Measurements from ENCODE around the gene HABP2. TPM values are rescaled to one million over a fixed set of nuclear protein-coding genes. Genes with fewer than 3 reads are reported as not detected.

The HABP2 gene
- under 0.01 TPM in 1 of 2 replicates, not detected in the other for total RNA-seq

DNA sequence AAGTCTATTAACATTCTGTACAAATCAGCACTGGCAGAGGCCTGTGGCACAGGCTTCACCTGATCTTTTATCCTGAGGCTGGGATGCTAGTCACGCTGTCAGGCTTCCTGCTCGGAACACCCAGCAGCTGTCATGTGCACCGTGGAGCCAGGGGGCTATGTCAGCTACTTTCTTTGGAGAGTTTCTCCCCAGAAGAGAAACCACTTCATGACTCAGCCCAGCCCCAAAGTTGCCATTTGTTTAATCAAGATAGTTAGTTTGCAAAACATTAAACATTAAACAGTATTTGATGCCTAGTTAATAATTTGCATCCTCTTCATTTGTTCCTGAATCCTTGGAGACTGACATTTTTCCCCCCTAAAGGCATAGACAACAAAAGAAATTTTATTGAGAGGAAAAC lies at the start of gene HABP2:
TSS of gene HABP2 (plus strand) at position 353 of the 400 bp plus-strand sequence. CDS start 69 bp downstream, outside the sequence.
- DNase-seq (ENCODE audit: low read depth in 2 of 2) = peak; percentile 12 to 31

DNA sequence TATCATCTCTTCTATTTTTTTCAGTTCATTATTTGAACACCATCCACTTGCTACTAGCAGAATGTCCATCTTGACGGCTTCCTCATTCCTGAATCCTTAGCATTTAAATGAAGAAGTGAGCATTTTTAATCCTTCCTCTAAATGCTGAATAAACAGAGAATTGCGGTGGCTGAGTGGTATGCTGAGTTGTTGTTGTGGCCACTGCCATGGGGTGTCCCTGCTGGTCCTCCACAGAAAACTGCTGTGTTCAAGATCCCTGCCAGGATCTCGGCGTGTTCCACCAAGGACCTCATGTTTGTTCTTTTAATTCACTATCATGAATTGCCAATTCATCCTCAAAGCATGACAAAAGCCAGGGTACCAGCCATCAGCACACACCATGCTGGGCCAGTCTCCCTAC lies 48.9 kb upstream of the HABP2 start:
- no peak for DNase-seq (ENCODE audit: low read depth in 2 of 2)

DNA sequence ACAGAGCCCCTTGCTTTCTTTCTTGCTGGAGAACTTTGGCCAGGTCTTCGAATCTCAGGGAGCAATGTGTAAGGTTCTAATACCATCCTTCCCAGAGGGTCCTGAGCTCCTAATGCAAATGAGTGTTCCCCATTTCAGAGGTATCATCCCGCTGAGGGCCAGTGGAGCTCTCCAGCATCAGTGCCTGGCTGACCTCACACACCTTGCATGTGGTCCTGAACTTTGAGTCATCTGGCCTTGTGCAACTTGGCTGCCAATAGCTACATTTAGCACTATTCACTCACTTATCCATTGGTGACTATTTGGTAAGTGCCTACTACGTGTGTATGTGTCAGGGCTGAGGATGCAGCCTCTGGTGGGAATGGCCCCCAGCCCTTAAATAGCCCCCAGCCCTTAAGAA lies 48.4 kb upstream of the HABP2 start:
- no peak for DNase-seq (ENCODE audit: low read depth in 2 of 2)

- DNase-seq (ENCODE audit: low read depth in 2 of 2) = no peak
These were observed 46.4 kb upstream of the HABP2 start for GRCh38 chr10:113506476-113506875.

DNA sequence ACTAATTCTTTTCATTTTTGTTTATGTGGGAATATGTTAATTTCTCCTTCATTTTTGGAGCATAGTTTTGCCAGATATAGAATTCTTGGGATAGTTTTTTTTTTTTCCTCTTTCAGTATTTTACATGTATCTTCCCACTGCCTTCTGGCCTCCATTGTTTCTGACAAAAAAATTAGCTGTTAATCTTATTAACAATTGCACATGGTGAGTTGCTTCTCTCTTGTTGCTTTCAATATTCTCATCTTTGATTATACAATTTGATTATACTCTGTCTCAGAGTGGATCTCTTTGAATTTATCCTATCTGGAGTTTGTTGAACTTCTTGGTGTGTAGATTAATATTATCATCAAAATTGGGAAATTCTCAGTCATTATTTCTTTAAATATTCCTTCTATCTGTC lies 41.4 kb upstream of the HABP2 start:
- DNase-seq (ENCODE audit: low read depth in 2 of 2) = no peak

DNA sequence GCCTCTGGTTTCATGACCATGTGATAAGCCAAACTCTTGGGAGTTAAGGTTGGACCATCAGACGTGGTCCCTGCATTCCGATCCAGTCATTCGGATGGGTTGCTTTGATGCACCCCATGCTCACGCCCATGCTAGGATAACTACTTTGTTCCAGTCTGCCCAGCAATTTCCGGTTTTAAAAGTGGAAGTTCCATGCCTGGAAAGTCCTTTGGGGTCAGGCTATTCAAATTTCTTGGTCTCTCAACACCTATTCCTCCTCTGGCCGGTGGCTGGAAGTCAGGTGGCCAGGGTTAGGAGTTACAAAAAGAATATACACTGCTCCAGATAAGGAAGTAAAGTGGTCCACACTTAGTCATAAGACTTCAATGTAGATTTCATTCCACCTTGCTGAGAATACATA lies 37.7 kb upstream of the HABP2 start:
- no peak for DNase-seq (ENCODE audit: low read depth in 2 of 2)

DNA sequence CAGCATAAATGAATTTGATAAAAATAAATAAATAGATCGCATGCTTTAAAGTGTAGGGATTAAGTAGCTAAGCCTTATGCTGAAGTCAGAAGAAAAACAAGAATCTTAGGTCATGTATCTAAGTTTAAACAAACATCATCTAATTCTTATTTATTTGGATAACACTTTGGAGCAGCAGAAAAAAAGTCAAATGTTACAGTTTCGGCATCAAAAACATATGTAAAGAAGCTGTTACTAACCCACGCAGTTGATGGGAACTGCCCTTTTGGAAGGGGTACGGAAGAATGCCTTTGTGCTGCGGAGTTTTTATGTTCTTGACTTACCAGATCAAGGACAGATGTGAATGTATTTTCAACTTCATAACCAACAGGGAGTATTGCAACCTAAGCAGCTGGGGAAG lies 37.3 kb upstream of the HABP2 start:
- DNase-seq (ENCODE audit: low read depth in 2 of 2) = no peak

- DNase-seq (ENCODE audit: low read depth in 2 of 2) = no peak
These were observed 36.8 kb upstream of the HABP2 start for GRCh38 chr10:113516061-113516460.

- DNase-seq (ENCODE audit: low read depth in 2 of 2) = no peak
These were observed 35.5 kb upstream of the HABP2 start for GRCh38 chr10:113517165-113517900.

- DNase-seq (ENCODE audit: low read depth in 2 of 2) = no peak
These were observed 35.0 kb upstream of the HABP2 start for GRCh38 chr10:113517901-113518260.

- no peak for DNase-seq (ENCODE audit: low read depth in 2 of 2)
These were observed 34.4 kb upstream of the HABP2 start for GRCh38 chr10:113518415-113518814.

DNA sequence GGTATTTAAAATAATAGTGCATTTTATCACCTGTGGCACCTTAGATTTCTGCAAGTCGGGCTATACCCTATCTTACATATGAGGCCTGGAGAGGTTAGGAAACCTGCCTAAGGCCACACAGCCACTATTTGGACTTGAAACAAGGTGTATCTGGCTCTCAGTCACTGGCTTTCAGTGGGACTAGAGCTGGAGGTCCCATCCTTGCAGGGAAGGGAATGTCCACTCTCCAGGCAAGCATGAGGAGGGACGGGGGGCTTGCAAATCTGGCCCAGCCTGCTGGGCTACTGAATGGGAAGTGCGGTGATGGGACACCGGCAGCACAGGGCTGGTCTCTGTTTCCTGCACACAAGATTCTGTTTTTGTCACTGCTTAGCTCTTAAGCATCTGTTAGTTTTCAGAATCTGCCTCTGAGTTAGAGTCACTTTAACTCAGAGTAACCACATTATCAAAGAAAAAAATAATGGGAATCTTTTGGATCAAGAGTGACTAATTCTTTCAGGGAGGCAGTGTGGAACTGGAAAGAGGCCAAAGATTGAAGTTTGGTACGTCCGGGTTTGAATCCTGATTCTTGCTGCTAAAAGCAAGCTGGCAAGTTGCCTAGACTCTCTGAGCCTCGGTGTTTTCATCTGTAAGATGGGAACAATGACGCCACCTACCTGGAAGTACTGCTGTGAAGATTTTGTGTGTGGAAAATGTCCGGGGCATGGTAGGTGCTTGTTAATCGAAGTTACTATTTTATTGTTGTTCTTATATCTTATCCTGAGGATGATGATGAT lies 33.8 kb upstream of the HABP2 start:
- peak in 1 of 2 donors; percentile 14 for DNase-seq (ENCODE audit: low read depth in 2 of 2)

- no peak for DNase-seq (ENCODE audit: low read depth in 2 of 2)
These were observed 33.2 kb upstream of the HABP2 start for GRCh38 chr10:113519681-113520115.

- DNase-seq (ENCODE audit: low read depth in 2 of 2) = no peak
These were observed 32.6 kb upstream of the HABP2 start for GRCh38 chr10:113520261-113520660.

GRCh38 chr10:113520690-113521474 lies 32.0 kb upstream of the HABP2 start:
- peak; percentile 79 to 87 for DNase-seq (ENCODE audit: low read depth in 2 of 2)

DNA sequence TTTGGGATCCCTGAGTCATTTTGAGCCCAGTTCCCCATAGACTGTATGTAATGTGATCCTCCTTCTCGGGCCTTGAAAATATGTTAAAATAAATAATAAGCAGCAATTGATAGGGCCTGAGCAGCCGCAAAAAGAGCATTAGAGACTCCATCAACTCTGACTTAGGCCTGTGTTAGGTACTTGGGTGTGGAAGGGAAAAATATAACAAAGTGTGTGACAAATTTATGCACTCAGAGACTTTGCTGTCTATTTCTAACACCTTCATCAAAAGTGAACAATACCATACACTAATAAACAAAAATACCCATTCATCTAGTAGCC lies 31.4 kb upstream of the HABP2 start:
- DNase-seq (ENCODE audit: low read depth in 2 of 2) = no peak

DNA sequence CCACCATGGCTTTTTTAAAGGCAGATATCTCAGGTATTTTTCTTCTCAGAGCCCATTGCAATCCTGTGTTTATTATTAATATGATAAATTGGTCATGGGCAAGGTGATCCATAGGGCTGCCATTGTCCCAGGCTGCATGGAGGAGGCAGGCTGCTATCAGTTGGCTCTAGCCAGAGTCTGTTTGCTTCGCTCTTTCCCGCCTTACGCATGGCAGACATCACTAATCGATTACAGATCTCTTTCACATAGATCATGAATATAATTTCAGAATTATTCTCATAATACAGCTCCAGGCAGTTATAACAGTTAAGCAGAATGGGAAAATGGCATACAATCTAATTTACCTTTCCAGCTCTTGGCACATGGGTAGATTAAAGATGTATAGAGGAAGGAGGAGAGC lies 30.4 kb upstream of the HABP2 start:
- peak in 1 of 2 donors; percentile 23 for DNase-seq (ENCODE audit: low read depth in 2 of 2)

GRCh38 chr10:113523071-113523470 lies 29.8 kb upstream of the HABP2 start:
- DNase-seq (ENCODE audit: low read depth in 2 of 2) = peak; percentile 6 to 14

- no peak for DNase-seq (ENCODE audit: low read depth in 2 of 2)
These were observed 29.2 kb upstream of the HABP2 start for GRCh38 chr10:113523628-113524027.

DNA sequence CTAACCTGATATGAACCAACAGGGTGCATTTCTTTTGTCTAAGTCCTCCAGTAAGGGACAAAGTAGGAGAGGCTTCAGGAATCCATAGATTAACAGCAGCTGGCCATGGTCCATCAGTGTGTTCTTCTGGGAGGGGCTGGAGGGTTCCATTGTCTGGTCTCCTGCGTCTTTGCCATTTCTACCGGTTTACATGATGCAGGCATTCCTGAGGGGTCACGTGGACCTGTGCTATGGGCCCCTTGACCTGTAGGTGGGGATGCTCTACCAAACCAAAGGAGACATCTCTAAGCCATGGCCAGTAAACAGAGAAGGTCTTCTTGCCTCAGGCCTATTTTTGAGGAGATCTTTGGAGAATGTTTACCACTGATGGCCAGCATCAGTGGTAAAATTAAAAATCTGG lies 28.7 kb upstream of the HABP2 start:
- DNase-seq (ENCODE audit: low read depth in 2 of 2) = peak in 1 of 2 donors; percentile 10

DNA sequence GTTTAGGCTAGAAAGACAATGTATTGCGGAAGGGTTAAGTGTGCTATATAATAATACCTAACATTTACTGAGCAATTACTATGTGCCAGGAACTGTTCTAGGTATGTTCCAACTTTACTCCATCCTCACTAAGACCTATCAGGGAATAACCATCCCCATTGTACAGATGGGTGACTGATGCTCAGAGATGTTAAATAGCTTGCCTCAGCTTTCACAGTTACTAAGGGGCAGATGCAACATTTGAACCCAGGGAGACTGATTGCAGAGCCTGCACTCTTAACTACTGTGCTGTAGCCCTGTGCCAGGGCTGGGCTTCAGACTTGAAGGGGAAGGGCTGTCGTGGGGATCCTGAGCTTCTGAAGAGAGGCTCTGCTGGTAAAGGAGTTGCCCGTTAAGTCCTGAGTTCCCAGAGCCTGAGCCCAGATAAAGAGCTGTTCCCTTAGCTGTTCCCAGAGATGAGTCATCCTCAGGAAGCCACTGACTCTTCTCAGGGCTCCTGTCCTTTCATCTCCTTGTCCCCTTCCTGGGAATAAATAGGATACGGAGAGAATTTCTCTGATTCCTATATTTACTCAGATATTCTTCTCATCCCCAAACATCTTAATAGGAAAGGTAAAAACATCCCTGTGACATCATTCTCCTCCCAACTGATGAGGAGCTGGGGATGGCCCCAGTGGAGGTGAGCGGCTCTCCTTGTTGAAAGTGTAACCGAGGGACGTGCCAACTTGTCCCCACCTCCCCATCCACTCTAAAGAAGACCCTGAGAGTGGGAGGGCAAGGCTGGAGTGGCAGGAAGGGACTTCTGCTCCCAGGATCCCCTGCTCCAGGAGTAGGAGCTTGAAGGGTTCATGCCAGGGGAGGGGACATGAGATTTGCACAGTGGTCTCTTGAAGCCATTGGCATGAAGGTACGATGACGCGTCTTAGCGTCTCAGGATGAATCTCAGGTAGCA lies 28.0 kb upstream of the HABP2 start:
- peak; percentile 23 to 49 for DNase-seq (ENCODE audit: low read depth in 2 of 2)
